GM15510 (cell line): ENCODE measurements around the gene ZNF575.

Source experiments
- POLR2A ChIP-seq: IDR thresholded peaks from 3 replicates; pipeline ENCODE4 v1.6.1; 2011; ENCODE audit warnings: borderline replicate concordance; ENCODE audit not compliant: insufficient read length; ENCODE audit errors: extremely low read depth

The ZNF575 gene

DNA sequence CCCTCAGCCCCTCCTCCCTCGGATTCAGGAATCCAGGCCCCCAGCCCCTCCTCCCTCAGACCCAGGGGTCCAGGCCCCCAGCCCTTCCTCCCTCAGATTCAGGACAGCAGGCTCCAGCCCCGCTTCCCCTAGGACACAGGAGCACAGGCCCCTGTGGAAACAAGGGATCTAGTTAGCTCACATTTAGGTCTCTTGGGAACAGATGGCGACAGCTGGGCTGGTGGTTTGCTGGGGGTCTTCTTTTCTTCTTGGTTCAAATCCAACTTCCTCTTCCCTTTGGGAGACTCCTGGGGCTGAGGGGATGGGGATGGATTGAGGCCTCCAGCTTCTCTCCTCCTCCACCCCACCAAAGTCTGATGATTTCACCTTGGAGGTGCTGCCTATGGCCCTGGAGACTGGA, 19.6 kb downstream of the ZNF575 start:
- no peak for TF ChIP-seq POLR2A

DNA sequence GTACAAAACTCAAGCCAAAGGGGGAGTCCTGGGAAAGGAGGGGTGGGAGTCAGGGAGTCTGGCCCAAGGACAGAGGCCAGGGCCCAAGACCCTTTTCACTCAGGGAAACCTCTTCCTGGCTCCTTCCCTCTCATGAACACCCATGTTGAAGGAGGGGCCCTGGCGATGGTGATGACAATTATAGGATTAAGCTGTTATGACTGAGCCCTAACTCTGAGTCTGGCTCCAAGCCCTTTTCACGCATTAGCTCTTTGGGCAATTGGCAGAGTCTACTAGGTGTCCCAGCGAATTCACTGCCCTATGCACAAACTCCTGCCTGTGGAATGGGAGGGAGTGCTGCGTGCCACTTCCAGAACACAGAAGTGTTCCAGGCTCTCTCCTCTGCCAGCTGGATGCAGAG, 20.7 kb downstream of the ZNF575 start:
- TF ChIP-seq POLR2A, result no peak

DNA sequence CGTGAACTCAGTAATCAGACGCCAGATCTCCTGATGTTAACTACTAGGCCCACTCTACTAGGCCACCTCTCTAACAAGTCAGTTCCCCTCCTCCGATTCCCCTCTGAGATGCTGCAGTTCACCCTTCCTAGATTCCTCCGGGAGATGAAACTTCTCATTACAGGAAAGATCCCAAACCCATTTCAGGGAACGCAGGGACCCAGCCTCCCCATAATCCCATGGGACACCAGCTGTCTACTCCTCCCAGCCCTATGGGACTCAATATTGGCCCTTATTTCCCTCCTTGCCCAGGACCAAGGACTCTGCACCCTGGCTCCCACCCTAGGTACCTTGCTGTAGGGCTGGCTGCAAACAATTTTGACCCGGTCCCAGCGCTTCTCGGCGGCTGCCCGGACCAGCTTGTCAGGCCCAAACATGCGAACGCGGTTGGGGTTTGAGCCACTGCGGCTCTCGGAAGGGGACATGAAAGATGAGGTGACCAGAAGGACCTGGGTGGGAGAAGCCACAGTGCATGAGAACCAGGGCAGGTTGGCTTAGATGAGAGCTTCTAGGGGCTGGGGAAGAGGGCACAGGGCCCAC, 21.4 kb downstream of the ZNF575 start:
- TF ChIP-seq POLR2A, result no peak

DNA sequence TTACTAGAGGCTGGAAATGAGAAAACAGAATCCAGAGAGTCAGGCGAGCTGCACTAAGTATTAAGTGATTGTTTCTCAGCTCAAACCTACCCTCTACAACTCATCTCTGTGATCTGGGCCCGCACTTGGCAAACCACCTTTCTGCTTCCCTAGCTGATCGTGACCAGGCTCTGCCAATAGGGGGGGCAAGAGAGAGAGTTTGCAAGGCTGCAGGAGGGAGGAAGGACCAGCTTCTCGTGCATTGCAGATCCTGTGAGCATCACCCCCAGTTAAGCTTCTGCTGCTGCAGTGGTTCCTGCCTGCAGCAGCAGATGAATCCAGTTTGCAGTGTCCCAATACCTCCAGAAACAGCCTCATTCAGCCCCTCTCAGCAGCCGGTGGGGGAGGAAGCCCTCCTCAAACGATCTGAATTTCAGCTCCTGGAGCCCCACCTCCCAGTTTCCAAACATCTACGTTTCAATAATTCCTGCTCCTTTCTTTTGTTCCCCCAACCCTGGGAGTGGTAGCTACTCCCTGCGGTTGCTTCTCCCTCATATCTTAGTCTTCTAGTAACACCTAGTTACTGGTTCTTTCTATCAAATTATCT, 22.3 kb downstream of the ZNF575 start:
- no peak for TF ChIP-seq POLR2A

GRCh38 chr19:43560687-43561086, 27.7 kb downstream of the ZNF575 start:
- no peak for TF ChIP-seq POLR2A

- TF ChIP-seq POLR2A, result no peak
These were observed 28.4 kb downstream of the ZNF575 start for GRCh38 chr19:43561139-43561970.

GRCh38 chr19:43562226-43562697, 29.3 kb downstream of the ZNF575 start:
- no peak for TF ChIP-seq POLR2A

DNA sequence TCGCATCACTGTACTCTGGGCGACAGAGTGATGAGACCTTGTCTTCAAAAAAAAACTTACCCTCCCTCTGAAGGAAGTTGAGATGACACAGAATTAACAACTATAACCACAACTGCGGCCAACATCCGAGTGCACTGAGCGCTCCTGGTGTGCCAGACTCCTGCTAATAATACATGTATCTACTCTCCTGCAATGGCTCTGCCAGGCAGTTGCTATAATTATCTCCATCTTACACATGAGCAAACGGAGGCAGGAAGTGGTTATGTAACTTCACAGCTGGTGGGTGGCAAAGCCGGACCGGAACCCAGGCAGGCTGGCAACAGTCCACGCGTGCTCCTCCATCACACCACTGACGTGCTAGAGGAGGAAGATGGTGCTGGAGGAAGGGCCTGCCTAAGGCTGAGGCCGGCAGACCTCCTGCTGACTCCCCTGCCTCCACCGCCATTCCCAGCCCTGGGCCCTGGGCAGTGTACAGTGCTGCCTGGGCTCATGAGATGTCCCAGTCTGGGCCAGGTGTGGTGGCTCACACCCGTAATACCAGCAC, 29.8 kb downstream of the ZNF575 start:
- TF ChIP-seq POLR2A, result no peak

DNA sequence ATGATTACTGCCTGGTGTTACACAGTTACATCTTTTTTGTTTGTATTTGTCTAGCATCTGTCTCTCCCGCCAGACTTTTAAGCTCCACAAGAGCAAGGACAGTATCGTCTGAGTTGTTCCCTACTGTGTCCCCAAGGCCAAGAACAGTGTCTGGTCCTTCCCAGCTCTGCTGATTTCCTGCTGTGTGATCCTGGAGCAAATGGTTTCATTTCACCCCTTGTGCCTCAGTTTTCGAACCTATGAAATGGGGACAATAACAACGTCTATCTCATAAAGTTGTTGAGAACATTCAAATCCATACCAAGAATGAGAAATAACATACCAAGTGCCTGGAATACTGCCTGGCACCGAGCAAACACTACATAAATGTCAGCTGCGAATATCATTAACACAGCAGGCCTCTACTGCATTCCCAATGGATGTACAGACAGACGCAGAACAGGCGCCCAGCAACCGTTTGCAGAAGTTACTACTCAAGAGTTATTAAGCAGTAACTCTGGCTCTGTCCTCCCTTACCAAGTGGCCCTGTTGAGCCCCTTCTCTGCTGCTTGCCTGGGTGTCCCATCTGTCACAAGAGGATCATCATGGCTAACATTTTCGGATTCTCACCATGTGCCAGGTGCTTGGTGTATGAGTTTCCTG, 30.9 kb downstream of the ZNF575 start:
- TF ChIP-seq POLR2A, result no peak

DNA sequence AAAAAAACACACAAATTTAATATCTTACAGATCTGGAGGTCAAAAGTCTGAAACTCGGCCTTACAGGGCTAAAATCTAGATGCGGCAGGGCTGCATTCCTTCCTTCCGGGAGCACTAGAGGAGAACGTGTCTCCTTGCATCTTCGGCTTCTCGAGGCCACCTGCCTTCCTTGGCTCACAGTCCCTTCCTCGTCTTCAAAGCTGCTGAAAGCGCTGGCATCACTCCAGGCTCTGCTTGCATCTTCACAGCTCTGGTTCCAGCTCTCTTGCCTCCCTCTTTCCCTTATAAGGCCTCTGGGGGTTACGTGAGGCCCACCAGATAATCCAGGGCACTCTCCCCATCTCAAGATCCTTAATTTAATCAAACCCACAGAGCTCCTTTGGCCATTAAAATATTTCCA, 31.8 kb downstream of the ZNF575 start:
- TF ChIP-seq POLR2A, result no peak

GRCh38 chr19:43569657-43570056, 36.7 kb downstream of the ZNF575 start:
- TF ChIP-seq POLR2A, result no peak

DNA sequence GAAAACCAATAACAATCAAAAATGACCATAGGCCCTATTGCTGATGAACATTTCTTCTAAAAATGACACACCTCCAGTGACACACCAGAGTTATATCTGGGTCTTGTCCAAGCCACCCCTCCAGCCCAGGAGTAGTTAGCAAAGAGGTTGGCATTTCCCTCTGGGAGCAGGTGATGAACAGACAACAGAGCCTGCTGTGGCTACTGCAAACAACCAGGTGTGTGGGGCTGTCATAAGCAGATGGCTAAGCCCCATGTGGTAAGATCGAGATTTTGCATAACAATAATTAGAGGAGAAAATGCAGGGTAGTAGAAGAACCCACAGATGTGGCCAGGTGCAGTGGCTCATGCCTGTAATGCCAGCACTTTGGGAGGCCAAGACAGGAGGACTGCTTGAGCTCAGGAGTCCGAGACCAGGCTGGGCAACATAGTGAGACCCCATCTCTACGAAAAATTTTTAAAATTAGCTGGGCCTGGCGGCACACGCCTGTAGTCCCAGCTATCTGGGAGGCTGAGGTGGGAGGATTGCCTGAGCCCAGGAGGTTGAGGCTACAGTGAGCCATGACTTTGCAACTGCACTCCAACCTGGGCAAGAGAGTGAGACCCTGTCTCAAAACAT, 37.3 kb downstream of the ZNF575 start:
- TF ChIP-seq POLR2A, result no peak

- TF ChIP-seq POLR2A, result no peak
These were observed 39.2 kb downstream of the ZNF575 start for GRCh38 chr19:43572171-43572588.

GRCh38 chr19:43574424-43575155, 41.6 kb downstream of the ZNF575 start:
- TF ChIP-seq POLR2A, result no peak

DNA sequence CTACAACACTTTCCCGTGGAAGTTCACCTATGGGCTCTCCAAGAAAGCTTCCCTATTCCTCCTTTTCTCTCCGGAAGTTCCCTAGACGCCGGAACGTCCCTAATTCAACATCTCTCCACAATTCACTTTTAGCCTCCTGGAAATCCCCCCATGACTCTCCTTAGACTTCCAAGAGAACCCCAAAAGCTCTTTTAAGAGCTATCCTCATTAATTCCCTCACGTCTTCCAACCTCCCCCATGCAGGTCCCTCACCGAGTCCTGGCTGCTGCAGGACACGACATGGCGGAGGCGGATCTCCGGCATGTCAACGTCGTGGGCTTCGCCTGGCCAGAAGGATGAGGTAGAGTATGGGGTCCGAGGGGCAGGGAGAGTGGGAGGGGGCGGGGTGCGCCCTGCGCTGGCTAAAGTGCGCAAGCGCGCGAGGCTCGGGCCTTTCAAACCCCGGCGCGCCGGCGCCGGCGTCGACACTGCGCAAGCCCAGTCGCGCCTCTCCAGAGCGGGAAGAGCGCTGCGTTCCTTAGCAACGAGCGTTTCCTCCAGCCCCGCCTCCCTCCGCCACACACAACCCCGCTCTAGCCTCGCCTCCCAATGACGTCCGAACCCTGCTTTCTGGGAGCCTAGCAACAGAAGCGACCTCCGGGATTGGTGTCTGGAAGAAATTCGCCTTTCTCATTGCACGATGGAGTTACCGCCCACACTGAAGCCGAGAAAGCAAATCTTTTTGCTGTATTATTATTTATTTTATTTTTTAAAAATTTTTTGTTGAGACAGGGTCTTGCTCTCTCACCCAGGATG, 42.4 kb downstream of the ZNF575 start, which contains the start of the genes PINLYP and XRCC1:
Gene PINLYP (plus strand): TSS at position 646 of the 795 bp plus-strand sequence. CDS start 1,391 bp downstream, outside the sequence.
Gene XRCC1 (minus strand): TSS at position 372 of the 795 bp plus-strand sequence. CDS start 69 bp downstream, at position 303.
- TF ChIP-seq POLR2A, result peak; percentile 49
